Activated B cell treated with CpG ODN at 0.5 μM for 24 hours (primary cell): ENCODE data around the gene WWOX. TPM values are rescaled to one million over a fixed set of nuclear protein-coding genes. Genes with fewer than 3 reads are reported as not detected.

ENCODE experiments used
- ATAC-seq: fragments of 200-7000 bp; cut with Tn5 transposase; one replicate; pipeline ENCODE4 v1.10.0; 2021; ENCODE audit warnings: low read depth, mild to moderate bottlenecking, moderate library complexity
- CTCF ChIA-PET: fragments of 350-600 bp; sonication (Branson Sonifier 250); formaldehyde crosslinking; loops from one replicate; lab custom pipeline; 2021; ENCODE audit warnings: antibody characterized with exemption; lab: Charles Lee
- POLR2A ChIA-PET: fragments of 350-600 bp; sonication (Branson Sonifier 250); formaldehyde crosslinking; loops from one replicate; lab custom pipeline; 2021; ENCODE audit warnings: antibody characterized with exemption; lab: Charles Lee
- DNase-seq: peaks from one replicate; pipeline ENCODE4 v3.0.0; 2022
- H3K27ac Mint-ChIP-seq: one replicate; pipeline ENCODE4 v1.8.0; 2020; ENCODE audit warnings: mixed read lengths
- H3K27me3 Mint-ChIP-seq: one replicate; pipeline ENCODE4 v1.8.0; 2021; ENCODE audit warnings: mixed read lengths
- H3K36me3 Mint-ChIP-seq: one replicate; pipeline ENCODE4 v1.8.0; 2021; ENCODE audit warnings: low read depth, mixed read lengths
- H3K4me1 Mint-ChIP-seq: one replicate; pipeline ENCODE4 v1.8.0; 2021; ENCODE audit warnings: mixed read lengths
- H3K4me3 Mint-ChIP-seq: one replicate; pipeline ENCODE4 v1.8.0; 2020; ENCODE audit warnings: mild to moderate bottlenecking, mixed read lengths
- H3K9me3 Mint-ChIP-seq: one replicate; pipeline ENCODE4 v1.8.0; 2020; ENCODE audit warnings: mixed read lengths
- intact Hi-C: fragments of 100-400 bp; cut with micrococcal nuclease; formaldehyde crosslinking; loops from one replicate; pipeline ENCODE4 v1.15.1; 2024
- total RNA-seq: library from RNA; stranded (reverse); gene quantifications from 2 replicates; pipeline ENCODE4 v1.2.3, GENCODE V29; 2022
- TF ChIP-seq, protein P1 (sequence below): fragments of 200-600 bp; IDR thresholded peaks from one replicate; pipeline ENCODE4 v1.8.0; 2022; ENCODE audit warnings: antibody characterized with exemption, mild to moderate bottlenecking

The WWOX gene
- total RNA-seq, 1 donor from 2014 or later: 22.6 TPM

DNA sequence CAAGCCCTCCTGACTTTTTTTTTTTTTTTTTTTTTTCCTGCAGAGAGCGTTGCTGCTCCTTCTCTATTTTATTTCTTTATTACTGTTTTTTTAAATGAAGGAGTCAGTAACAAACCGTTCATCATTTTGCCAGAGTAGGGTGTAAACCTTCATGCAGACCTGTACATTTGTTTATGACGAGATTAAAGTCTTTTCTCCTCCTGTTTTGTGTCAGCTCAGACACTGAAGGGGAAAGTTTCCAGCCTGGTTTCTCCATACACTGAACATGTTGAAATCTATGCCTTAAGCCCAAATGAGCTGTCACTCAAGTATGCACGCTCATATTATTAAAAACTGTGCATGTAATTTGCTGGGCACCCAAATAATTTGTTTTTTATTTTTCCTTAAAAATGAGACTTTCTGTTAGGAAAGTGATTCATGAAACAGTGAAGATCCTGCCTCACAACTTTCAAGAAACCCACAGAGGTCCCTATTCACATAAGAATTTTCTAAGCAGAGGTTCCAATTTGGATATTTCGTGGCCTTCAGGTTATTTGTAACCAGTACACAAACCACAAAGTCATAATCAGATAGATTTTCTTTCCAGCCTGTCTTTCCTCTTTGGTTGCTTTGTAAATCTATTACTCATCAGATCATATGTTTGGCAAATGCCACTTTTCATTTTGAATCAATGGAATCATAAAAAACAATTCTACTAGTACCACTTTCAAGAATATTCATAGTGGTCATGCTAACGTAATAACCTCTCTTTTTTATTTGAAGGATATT, 800.8 kb downstream of the WWOX start:
- Mint-ChIP-seq H3K9me3 (no peaks in the 10 kb centered on the region), H3K27ac (no peak overlapping the region), H3K4me3 (no peak overlapping the region), H3K36me3 (no peaks in the 10 kb centered on the region), H3K4me1 (no peaks in the 10 kb centered on the region), H3K27me3 (no peaks in the 10 kb centered on the region)
- CTCF ChIA-PET: no interaction called here
- intact Hi-C loops: no loop called here
- TF ChIP-seq, protein P1, sequence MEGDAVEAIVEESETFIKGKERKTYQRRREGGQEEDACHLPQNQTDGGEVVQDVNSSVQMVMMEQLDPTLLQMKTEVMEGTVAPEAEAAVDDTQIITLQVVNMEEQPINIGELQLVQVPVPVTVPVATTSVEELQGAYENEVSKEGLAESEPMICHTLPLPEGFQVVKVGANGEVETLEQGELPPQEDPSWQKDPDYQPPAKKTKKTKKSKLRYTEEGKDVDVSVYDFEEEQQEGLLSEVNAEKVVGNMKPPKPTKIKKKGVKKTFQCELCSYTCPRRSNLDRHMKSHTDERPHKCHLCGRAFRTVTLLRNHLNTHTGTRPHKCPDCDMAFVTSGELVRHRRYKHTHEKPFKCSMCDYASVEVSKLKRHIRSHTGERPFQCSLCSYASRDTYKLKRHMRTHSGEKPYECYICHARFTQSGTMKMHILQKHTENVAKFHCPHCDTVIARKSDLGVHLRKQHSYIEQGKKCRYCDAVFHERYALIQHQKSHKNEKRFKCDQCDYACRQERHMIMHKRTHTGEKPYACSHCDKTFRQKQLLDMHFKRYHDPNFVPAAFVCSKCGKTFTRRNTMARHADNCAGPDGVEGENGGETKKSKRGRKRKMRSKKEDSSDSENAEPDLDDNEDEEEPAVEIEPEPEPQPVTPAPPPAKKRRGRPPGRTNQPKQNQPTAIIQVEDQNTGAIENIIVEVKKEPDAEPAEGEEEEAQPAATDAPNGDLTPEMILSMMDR: no peak
- POLR2A ChIA-PET: no interaction called here
- ATAC-seq: no peak
- DNase-seq: no peak

DNA sequence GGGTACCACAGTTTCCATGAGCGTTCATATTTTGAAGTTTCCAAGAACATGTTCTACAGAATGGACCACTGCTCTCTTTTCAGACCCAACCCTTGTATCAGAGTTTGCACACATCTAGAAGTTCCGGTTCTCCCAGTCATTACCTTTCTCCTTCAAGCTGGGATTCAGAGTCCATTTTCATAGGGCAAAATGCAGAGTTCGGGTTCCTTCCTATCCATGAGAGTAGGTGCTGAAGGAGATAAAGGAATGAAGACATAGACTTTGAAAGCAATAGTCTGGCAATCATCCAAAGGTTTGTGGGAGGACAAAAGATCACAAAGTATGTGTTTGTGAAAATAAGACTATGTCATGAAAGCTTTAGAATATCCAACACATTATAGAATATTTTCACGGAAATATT, 801.5 kb downstream of the WWOX start:
- H3K4me1 Mint-ChIP-seq: no peaks in the 10 kb centered on the region
- ChIA-PET POLR2A (no interaction called here), CTCF (no interaction called here)
- no peaks in the 10 kb centered on the region for H3K9me3 Mint-ChIP-seq
- intact Hi-C loops: no loop called here
- H3K27me3 Mint-ChIP-seq: no peaks in the 10 kb centered on the region
- DNase-seq (no peak), ATAC-seq (no peak)
- H3K36me3 Mint-ChIP-seq: no peaks in the 10 kb centered on the region
- H3K4me3 Mint-ChIP-seq: no peak overlapping the region
- no peak overlapping the region for H3K27ac Mint-ChIP-seq
- TF ChIP-seq, protein P1: no peak

GRCh38 chr16:78902321-78902720, 802.9 kb downstream of the WWOX start:
- no peaks in the 10 kb centered on the region for H3K36me3 Mint-ChIP-seq
- intact Hi-C loops: no loop called here
- no peak for ATAC-seq
- no peak overlapping the region for H3K27ac Mint-ChIP-seq
- H3K4me1 Mint-ChIP-seq: no peaks in the 10 kb centered on the region
- CTCF ChIA-PET: no interaction called here
- TF ChIP-seq, protein P1: no peak
- no peak for DNase-seq
- no peaks in the 10 kb centered on the region for H3K27me3 Mint-ChIP-seq
- H3K4me3 Mint-ChIP-seq: no peak overlapping the region
- POLR2A ChIA-PET: no interaction called here
- H3K9me3 Mint-ChIP-seq: no peaks in the 10 kb centered on the region

DNA sequence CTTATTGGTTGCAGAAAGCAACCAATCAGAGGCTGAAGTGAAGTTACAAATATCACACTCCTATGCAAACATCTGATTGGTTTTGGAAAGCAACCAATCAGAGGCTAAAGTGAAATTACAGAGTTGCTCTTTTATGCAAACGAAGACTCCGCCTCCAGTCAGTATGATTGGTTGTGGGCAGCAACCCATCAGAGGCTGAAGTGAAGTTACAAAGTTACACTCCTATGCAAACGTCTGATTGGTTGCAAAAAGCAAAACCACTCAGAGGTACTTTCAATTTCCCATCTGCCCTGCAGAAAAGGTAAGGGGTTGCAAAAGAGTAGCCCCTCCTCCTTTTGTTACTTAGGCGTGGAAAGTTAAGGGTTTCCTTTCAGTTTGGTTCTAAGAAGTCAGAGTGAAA, 803.8 kb downstream of the WWOX start:
- H3K4me1 Mint-ChIP-seq: no peaks in the 10 kb centered on the region
- ChIA-PET POLR2A (no interaction called here), CTCF (no interaction called here)
- TF ChIP-seq, protein P1: no peak
- DNase-seq: no peak
- no peak for ATAC-seq
- H3K36me3 Mint-ChIP-seq: no peaks in the 10 kb centered on the region
- H3K27ac Mint-ChIP-seq: no peak overlapping the region
- H3K9me3 Mint-ChIP-seq: no peaks in the 10 kb centered on the region
- H3K4me3 Mint-ChIP-seq: no peak overlapping the region
- intact Hi-C loops: no loop called here
- no peaks in the 10 kb centered on the region for H3K27me3 Mint-ChIP-seq

DNA sequence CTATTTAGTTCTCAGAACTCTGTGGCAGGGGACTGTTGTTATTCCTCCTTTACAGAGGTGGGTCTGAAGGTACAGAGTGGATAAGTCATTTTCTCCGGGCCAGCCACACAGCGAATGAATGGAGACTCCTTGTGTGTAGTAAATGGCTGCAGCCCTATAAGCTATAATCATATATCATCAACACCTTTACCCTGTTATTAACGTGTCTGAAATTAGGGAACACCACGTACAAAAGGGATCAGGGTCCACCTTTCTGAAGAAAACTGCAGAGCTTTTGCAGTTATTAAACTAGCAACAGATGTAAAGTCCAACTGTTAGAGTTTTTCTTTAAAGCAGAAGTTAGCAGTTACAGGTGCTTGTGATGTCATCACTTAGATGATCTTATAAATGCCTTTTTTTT, 804.4 kb downstream of the WWOX start:
- no peak for DNase-seq
- Mint-ChIP-seq H3K4me1 (no peaks in the 10 kb centered on the region), H3K36me3 (peaks cover 2% of the 10 kb centered on the region), H3K27me3 (no peaks in the 10 kb centered on the region), H3K9me3 (no peaks in the 10 kb centered on the region), H3K27ac (no peak overlapping the region), H3K4me3 (no peak overlapping the region)
- CTCF ChIA-PET: interaction anchor here (0.6 kb wide), 1 partner anchor 272 kb away, joined by 3 read pairs; no protein-coding TSS in a partner anchor
- TF ChIP-seq, protein P1: no peak
- POLR2A ChIA-PET: no interaction called here
- intact Hi-C loops: no loop called here
- ATAC-seq: no peak
